Stimulated activated CD4-positive, alpha-beta T cell treated with anti-CD3 and anti-CD28 coated beads, Interleukin-2, amount 100 ng/mL, for 24 hours (primary cell): ENCODE data around the gene CASK.
"Not testable (repeated sequence)": the region's sequence is repeated elsewhere in the genome, so short reads cannot be mapped to it uniquely, and the experiment has no call there.

ENCODE experiments used
- DNase-seq, 2 donors: peaks; one replicate each; pipeline ENCODE4 v3.0.0-alpha.2; 2020

Gene CASK

GRCh38 chrX:41722816-41723618 lies 200.3 kb downstream of the CASK start:
- no peak for DNase-seq

GRCh38 chrX:41722214-41722613 lies 201.1 kb downstream of the CASK start:
- no peak for DNase-seq

- DNase-seq, result no peak
Observed at GRCh38 chrX:41721590-41721989, 201.8 kb downstream of the CASK start.

GRCh38 chrX:41720125-41720779 lies 203.1 kb downstream of the CASK start:
- DNase-seq, result peak; percentile 17 to 22

GRCh38 chrX:41719610-41720009 lies 203.7 kb downstream of the CASK start:
- not testable (repeated sequence) for DNase-seq

- DNase-seq, result no peak
Observed at GRCh38 chrX:41718481-41719235, 204.7 kb downstream of the CASK start.

GRCh38 chrX:41716767-41717473 lies 206.4 kb downstream of the CASK start:
- no peak for DNase-seq

GRCh38 chrX:41716222-41716621 lies 207.1 kb downstream of the CASK start:
- no peak for DNase-seq

GRCh38 chrX:41711021-41711667 lies 212.2 kb downstream of the CASK start:
- no peak for DNase-seq

- DNase-seq, result no peak
Observed at GRCh38 chrX:41708486-41708885, 214.9 kb downstream of the CASK start.

GRCh38 chrX:41707218-41707617 lies 216.1 kb downstream of the CASK start:
- DNase-seq, result no peak

GRCh38 chrX:41705680-41706374 lies 217.5 kb downstream of the CASK start:
- no peak for DNase-seq

- no peak for DNase-seq
Observed at GRCh38 chrX:41705042-41705441, 218.3 kb downstream of the CASK start.

GRCh38 chrX:41703574-41704029 lies 219.8 kb downstream of the CASK start:
- DNase-seq, result no peak

GRCh38 chrX:41695426-41695825 lies 227.9 kb downstream of the CASK start:
- DNase-seq, result no peak

GRCh38 chrX:41693024-41693423 lies 230.3 kb downstream of the CASK start:
- DNase-seq, result no peak

- no peak for DNase-seq
Observed at GRCh38 chrX:41692162-41692749, 231.1 kb downstream of the CASK start.

- no peak for DNase-seq
Observed at GRCh38 chrX:41689711-41690110, 233.6 kb downstream of the CASK start.

GRCh38 chrX:41688835-41689234 lies 234.5 kb downstream of the CASK start, which contains the start of gene GPR34:
Gene GPR34 (plus strand): TSS chrX:41688973. CDS start chrX:41695634, 6,661 bp downstream.
- peak in 1 of 2 donors; percentile 21 for DNase-seq

GRCh38 chrX:41688156-41688555 lies 235.2 kb downstream of the CASK start:
- DNase-seq, result no peak

GRCh38 chrX:41686788-41687187 lies 236.6 kb downstream of the CASK start:
- no peak for DNase-seq
